GM21526 (cell line): ENCODE measurements around the gene SLC22A3.

ENCODE experiments used
- ATAC-seq: cut with Tn5 transposase; IDR thresholded peaks from one replicate; pipeline ENCODE4 v1.9.1; 2021; ENCODE audit warnings: moderate library complexity; ENCODE audit not compliant: unreplicated experiment, low FRiP score

Gene SLC22A3

GRCh38 chr6:160333841-160334240 is 14.3 kb upstream of the SLC22A3 start:
- ATAC-seq, result no peak

- no peak for ATAC-seq
These were observed 12.0 kb upstream of the SLC22A3 start for GRCh38 chr6:160336200-160336599.

GRCh38 chr6:160337301-160337700 is 10.9 kb upstream of the SLC22A3 start:
- ATAC-seq, result no peak

- ATAC-seq, result no peak
These were observed 10.2 kb upstream of the SLC22A3 start for GRCh38 chr6:160337991-160338390.

- no peak for ATAC-seq
These were observed 5.0 kb upstream of the SLC22A3 start for GRCh38 chr6:160343144-160343543.

- no peak for ATAC-seq
These were observed 3.9 kb upstream of the SLC22A3 start for GRCh38 chr6:160344271-160344670.

- no peak for ATAC-seq
These were observed 637 bp upstream of the SLC22A3 start for GRCh38 chr6:160347259-160348222.

GRCh38 chr6:160349020-160349441 is 853 bp downstream of the SLC22A3 start:
- no peak for ATAC-seq

- no peak for ATAC-seq
These were observed 1.7 kb downstream of the SLC22A3 start for GRCh38 chr6:160349814-160350350.

GRCh38 chr6:160353950-160354496 is 5.8 kb downstream of the SLC22A3 start:
- no peak for ATAC-seq

- ATAC-seq, result no peak
These were observed 6.8 kb downstream of the SLC22A3 start for GRCh38 chr6:160355001-160355400.

- no peak for ATAC-seq
These were observed 8.0 kb downstream of the SLC22A3 start for GRCh38 chr6:160356074-160356744.

- no peak for ATAC-seq
These were observed 8.9 kb downstream of the SLC22A3 start for GRCh38 chr6:160357088-160357487.

GRCh38 chr6:160358225-160359119 is 10.3 kb downstream of the SLC22A3 start:
- ATAC-seq, result no peak

GRCh38 chr6:160360955-160361354 is 12.8 kb downstream of the SLC22A3 start:
- no peak for ATAC-seq

GRCh38 chr6:160362556-160362955 is 14.4 kb downstream of the SLC22A3 start:
- no peak for ATAC-seq

GRCh38 chr6:160363016-160363996 is 15.1 kb downstream of the SLC22A3 start:
- no peak for ATAC-seq

- no peak for ATAC-seq
These were observed 16.9 kb downstream of the SLC22A3 start for GRCh38 chr6:160365117-160365516.
